GM12878 (cell line): ENCODE data around the gene FBF1.

ENCODE experiments used
- BHLHE40 ChIP-seq, 2 experiments: fragments of 450-650 bp in 1 of 2; IDR thresholded peaks; 2 replicates each; pipeline ENCODE4 v1.6.1; 2011 to 2017; ENCODE audit warnings: low read depth in 2 of 2, borderline replicate concordance in 1 of 2, improper control_type of control experiment in 1 of 2, low read length in 1 of 2, mild to moderate bottlenecking in 1 of 2
- E2F4 ChIP-seq: IDR thresholded peaks from 2 replicates; pipeline ENCODE4 v1.6.1; 2012; ENCODE audit warnings: low read depth, low read length, improper control_type of control experiment
- EZH2 ChIP-seq: IDR thresholded peaks from 2 replicates; pipeline ENCODE4 v1.6.1; 2012; ENCODE audit warnings: low read depth, mild to moderate bottlenecking, control low read depth, inconsistent platforms, low read length, borderline replicate concordance; ENCODE audit not compliant: control insufficient read depth
- HDAC2 ChIP-seq: fragments of 200-600 bp; sonication (generic); IDR thresholded peaks from 2 replicates; pipeline ENCODE4 v1.6.1; 2017
- POLR2A ChIP-seq: IDR thresholded peaks from 2 replicates; pipeline ENCODE4 v1.6.1; 2011; ENCODE audit warnings: low read depth, mild to moderate bottlenecking, low read length
- POLR2AphosphoS5 ChIP-seq: IDR thresholded peaks from 2 replicates; pipeline ENCODE4 v1.6.1; 2011; ENCODE audit warnings: mild to moderate bottlenecking, low read length, inconsistent platforms
- PRDM15 ChIP-seq: fragments of 450-650 bp; formaldehyde crosslinking; IDR thresholded peaks from 2 replicates; pipeline ENCODE4 v1.4.0; 2020; ENCODE audit warnings: mild to moderate bottlenecking, moderate library complexity
- RAD21 ChIP-seq: IDR thresholded peaks from 2 replicates; pipeline ENCODE4 v1.6.1; 2011; ENCODE audit warnings: mild to moderate bottlenecking, low read depth, low read length, moderate library complexity; ENCODE audit not compliant: insufficient read depth
- SIN3A ChIP-seq: IDR thresholded peaks from 2 replicates; pipeline ENCODE4 v1.6.1; 2012; ENCODE audit warnings: low read depth, low read length, improper control_type of control experiment
- SUPT20H ChIP-seq: IDR thresholded peaks from 2 replicates; pipeline ENCODE4 v1.6.1; 2011; ENCODE audit warnings: low read depth, mild to moderate bottlenecking, low read length, moderate library complexity, borderline replicate concordance; ENCODE audit not compliant: control insufficient read depth
- USF2 ChIP-seq: IDR thresholded peaks from 2 replicates; pipeline ENCODE4 v1.6.1; 2011; ENCODE audit warnings: low read depth, low read length, improper control_type of control experiment, borderline replicate concordance
- TF ChIP-seq, protein P1 (sequence below), 3 experiments: IDR thresholded peaks in 2 of 3; conservative IDR thresholded peaks in 1 of 3; 2 replicates each; pipeline ENCODE4 v1.5.1; 2011; ENCODE audit warnings: low read depth in 3 of 3, low read length in 3 of 3, mild to moderate bottlenecking in 3 of 3, control low read depth in 2 of 3, moderate library complexity in 2 of 3, inconsistent platforms in 1 of 3, mixed read lengths in 1 of 3; ENCODE audit not compliant: control insufficient read depth in 2 of 3, insufficient read depth in 1 of 3; ENCODE audit errors: extremely low read depth in 1 of 3

- TF ChIP-seq POLR2AphosphoS5 (no peak), EZH2 (no peak), BHLHE40 (IDR thresholded peaks at IDR 0.05; ENCODE audit: borderline replicate concordance in 1 of 2, low read depth in 2 of 2, low read length in 1 of 2) (no peak), RAD21 (no peak), E2F4 (no peak), PRDM15 (CRISPR knock-in tag) (no peak), USF2 (no peak), SIN3A (no peak), POLR2A (no peak), HDAC2 (no peak), SUPT20H (no peak)
- TF ChIP-seq, protein P1, sequence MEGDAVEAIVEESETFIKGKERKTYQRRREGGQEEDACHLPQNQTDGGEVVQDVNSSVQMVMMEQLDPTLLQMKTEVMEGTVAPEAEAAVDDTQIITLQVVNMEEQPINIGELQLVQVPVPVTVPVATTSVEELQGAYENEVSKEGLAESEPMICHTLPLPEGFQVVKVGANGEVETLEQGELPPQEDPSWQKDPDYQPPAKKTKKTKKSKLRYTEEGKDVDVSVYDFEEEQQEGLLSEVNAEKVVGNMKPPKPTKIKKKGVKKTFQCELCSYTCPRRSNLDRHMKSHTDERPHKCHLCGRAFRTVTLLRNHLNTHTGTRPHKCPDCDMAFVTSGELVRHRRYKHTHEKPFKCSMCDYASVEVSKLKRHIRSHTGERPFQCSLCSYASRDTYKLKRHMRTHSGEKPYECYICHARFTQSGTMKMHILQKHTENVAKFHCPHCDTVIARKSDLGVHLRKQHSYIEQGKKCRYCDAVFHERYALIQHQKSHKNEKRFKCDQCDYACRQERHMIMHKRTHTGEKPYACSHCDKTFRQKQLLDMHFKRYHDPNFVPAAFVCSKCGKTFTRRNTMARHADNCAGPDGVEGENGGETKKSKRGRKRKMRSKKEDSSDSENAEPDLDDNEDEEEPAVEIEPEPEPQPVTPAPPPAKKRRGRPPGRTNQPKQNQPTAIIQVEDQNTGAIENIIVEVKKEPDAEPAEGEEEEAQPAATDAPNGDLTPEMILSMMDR (IDR thresholded peaks at IDR 0.05 in 2 of 3, conservative IDR thresholded peaks at IDR 0.05 in 1 of 3; ENCODE audit: control insufficient read depth in 2 of 3, extremely low read depth in 1 of 3, insufficient read depth in 1 of 3, low read depth in 3 of 3, low read length in 3 of 3): no peak
Measured at GRCh38 chr17:75933808-75934207, 7.0 kb downstream of the FBF1 start.
